Fibroblast of lung (primary cell): ENCODE results near the gene LRRN4.

Experiments used
- CTCF ChIP-seq, 2 donors: IDR thresholded peaks in 1 of 2; conservative IDR thresholded peaks in 1 of 2; 1 replicate in 1 of 2; 2 replicates in 1 of 2; pipeline ENCODE4 v1.5.1; 2011 to 2012; ENCODE audit warnings: low read length in 2 of 2, control low read depth in 1 of 2, inconsistent platforms in 1 of 2, low read depth in 1 of 2, mild to moderate bottlenecking in 1 of 2
- EZH2 ChIP-seq: IDR thresholded peaks from 2 replicates; pipeline ENCODE4 v1.5.1; 2012; ENCODE audit warnings: low read length, control low read depth, mild to moderate bottlenecking; ENCODE audit errors: missing control alignments

DNA sequence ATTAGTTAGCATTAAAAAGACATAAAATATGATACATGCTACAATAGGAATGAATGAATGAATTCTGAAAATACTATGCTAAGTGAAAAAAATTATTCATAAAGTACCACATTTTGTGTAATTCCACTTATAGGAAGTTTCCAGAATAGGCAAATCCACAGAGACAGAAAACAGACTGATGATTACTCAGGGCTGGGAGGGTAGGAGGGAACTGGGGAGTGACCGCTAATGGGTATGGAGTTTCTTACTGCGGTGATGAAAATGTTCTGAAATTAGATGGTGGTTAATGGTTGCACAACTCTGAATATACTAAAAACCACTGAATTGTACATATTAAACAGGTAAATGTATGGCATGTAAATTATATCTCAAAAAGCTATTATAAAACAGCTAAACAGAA lies 46.4 kb upstream of the LRRN4 start:
- TF ChIP-seq CTCF (conservative IDR thresholded peaks at IDR 0.05 in 1 of 2, IDR thresholded peaks at IDR 0.05 in 1 of 2; ENCODE audit: low read depth in 1 of 2, low read length in 2 of 2) (no peak), EZH2 (no peak)
